HG02798 (cell line): ENCODE results near the gene CYTIP.

ENCODE experiments used
- ATAC-seq: cut with Tn5 transposase; IDR thresholded peaks from one replicate; pipeline ENCODE4 v1.9.1; 2021; ENCODE audit warnings: mild to moderate bottlenecking; ENCODE audit not compliant: unreplicated experiment, poor library complexity

CYTIP gene

DNA sequence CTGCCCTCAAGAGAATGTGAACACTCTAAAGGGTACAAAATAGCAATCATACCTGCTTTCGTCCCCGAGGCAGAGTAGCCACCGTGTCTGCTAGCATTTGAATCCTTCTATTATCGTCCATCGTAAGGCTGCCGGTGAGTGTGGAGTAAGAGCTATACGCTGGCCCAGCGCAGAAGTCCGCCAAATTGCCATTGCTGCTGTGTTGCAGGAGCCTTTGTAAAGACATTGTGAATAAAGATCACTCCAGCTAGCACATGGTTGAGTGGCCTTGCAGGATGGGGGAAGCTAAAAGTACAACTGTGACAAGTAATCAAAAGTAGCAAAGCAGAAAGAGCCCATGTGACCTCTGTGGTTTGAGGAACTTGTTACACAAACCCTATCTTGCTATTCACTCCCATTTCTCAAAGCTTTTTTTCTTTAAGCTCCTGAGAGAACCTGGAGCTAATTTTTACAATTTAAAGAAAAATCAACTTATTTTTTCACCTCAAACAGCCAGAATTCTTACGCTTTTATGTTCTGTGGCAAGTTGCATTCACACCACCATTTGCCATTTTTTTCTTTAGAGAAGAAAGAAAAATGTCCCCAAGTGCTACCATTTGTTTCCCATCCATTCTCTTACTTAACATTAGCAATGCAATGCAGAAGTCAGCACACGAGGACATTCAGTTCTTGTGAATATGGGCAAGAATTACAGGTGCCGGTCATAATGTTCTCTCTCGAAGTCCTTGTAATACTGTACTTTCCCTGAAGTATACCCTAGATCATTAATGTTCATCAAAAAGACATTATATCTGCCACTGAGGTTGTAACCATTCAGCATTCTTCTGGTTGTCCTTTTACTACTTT lies at the start of gene CYTIP:
TSS of gene CYTIP (minus strand) at position 295 of the 846 bp plus-strand sequence. CDS start at position 226, 69 bp downstream.
- ATAC-seq: peak; percentile 49

DNA sequence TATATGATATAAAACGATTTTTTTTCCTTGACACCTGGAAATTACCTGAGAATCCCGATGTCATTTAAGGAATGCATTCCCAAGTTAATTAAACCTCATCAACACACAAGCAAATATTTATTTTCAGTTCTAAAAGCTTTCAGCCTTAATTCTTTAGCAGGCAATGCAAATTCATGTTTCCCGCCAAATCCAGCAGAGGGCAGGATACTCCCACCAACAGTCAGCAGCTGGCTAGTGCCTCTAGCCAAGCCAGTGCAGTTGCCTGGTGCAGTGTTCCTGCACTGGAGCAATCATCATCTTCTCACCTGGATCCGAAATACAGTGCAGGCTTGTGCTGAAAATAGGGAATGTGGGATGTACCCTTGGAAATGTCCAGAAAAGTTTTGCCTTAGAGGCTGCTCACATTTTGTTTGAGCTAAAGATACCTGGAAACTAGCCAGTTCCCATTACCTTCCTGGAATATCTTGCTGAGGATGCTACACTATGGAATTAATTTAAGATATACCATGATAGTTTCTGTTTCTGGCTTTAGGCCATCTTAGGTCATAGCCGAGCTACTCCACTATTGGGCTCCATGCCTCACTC lies 48.4 kb upstream of the CYTIP start:
- ATAC-seq: peak; percentile 95

- ATAC-seq: no peak
Observed at GRCh38 chr2:157489983-157490382, 46.1 kb upstream of the CYTIP start.

GRCh38 chr2:157488877-157489276 lies 45.0 kb upstream of the CYTIP start:
- ATAC-seq: no peak

GRCh38 chr2:157487747-157488146 lies 43.9 kb upstream of the CYTIP start:
- no peak for ATAC-seq

- ATAC-seq: no peak
Observed at GRCh38 chr2:157487271-157487610, 43.4 kb upstream of the CYTIP start.

- ATAC-seq: no peak
Observed at GRCh38 chr2:157486596-157487270, 42.8 kb upstream of the CYTIP start.

GRCh38 chr2:157480182-157480961 lies 36.5 kb upstream of the CYTIP start:
- peak; percentile 84 for ATAC-seq

DNA sequence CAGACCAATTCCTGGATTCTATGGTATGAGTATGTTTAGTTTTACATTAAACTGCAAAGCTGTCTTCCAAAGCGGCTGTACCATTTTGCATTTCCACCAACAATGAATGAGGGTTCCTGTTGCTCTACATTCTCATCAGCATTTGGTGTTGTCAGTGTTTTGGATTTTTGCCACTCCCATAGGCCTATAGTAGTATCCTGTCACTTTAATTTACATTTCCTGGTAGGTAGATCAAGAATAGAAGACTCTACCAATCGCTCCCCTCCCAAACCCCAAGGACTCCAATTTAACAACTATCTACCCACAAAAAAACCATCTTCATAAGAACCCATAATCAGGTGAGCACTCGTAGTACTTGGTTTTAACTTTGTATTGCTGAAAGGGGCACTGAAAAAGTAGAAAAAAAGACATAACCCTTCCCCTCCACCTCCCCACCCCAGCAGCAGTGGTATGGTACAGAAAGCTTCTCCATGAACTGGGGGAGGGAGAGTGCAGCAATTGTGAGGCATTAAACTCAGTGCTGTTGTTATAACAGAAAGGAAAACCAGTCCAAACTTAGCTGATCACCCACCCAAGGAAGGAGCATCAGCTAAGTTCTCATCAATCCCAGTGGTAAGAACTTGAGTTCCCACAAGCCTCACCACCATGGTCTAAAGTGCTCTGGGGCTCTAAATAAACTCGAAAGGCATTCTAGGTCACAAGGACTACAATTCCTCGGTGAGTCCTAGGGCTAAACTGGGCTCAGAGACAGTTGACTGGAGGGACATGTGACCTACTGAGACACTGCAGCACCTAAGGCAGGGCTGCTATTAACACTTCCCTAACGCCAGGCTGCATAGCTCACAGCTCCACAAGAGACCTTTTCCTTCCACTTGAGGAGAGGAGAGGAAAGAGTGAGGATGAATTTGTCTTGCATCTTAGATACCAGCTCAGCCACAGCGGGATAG lies 35.5 kb upstream of the CYTIP start:
- ATAC-seq: peak; percentile 62

DNA sequence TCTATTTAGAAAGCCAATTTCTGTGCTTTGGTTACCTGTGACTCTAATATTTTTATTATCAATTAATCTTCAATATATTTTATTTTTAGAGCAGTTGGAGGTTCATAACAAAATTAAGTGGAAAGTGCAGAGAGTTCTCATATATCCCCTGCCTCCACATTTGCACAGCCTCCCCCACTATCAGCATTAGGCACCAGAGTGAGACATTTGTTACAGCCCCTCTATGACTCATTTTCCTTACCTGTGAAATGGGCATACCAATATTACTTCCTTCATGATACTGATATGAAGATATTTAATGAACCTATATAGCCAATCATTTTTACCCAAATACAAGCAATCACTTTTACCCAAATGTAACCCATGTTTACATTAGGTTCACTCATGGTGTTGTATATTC lies 34.0 kb upstream of the CYTIP start:
- ATAC-seq: no peak

DNA sequence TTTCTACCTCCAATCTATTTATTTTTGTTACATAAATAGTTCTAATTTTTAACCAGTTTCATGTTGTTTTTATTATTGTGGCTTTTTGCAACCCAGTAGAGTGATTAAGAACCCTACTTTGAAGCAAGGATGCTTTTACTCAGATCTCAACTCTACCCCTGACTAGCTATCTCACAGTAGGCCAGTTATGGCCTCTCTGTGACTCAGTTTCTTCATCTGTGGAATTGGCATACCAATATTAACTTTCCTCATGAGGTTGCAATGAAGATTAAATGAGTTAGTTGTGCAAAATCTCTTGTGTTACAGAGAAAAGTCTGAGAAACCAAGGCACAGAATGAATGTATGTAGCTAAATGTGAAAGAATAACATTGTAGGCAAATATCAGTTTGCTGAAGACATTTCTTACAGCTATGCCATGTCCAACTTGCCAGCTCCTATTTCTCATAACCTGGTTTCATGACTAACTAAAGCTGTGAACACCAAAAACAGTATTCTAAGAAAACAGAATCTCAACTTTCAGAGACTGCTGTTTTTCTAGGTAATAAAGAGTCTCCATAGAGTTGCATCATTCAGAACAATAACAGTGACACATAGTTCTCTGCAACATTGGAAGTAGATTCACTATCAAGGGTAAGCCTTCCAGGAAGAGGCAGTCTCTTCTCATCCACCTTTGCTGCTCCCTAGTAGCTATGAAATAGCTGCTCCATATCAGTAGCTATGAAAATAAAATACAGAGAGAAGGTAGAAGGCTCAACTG lies 33.2 kb upstream of the CYTIP start:
- ATAC-seq: no peak

- ATAC-seq: no peak
Observed at GRCh38 chr2:157475722-157476390, 32.0 kb upstream of the CYTIP start.

GRCh38 chr2:157473581-157473980 lies 29.7 kb upstream of the CYTIP start:
- ATAC-seq: no peak

DNA sequence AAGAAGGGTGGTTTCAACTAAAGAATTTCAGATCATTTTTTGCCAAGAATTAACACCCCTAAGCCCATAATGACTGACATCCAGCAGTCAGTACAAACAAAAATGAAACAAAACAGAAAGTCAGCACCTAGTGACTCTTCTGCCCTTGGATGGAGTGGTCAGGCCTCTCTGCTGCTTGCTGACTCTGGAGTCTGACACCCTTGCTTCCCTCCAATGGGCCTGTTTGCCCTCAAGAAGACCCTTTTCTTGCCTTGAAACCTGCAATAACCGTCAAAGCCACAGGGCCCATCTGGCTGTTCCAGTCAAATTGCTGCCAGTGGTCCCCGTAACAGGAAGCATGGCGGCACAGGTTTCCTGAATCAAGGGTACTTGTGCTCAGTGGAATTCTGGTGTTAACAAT lies 27.2 kb upstream of the CYTIP start:
- ATAC-seq: peak; percentile 20

DNA sequence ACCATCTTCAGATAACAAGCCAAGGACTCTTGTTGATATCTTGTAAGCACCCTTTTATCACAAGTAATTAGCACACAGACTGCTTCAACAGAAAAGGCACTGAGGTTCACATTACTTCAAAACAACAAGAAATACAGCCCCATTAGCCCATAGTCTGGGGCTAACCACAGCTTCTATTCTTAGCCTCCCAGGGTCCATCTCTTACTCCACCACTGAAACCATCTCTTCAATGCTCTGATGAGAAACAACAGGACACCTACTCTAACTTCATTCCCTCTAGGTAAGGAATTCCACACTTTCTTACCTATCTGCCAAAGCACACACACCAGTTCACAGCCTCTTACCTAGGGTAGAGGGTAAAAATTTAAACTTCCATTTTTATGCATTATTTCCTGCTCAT lies 26.4 kb upstream of the CYTIP start:
- peak; percentile 58 for ATAC-seq

DNA sequence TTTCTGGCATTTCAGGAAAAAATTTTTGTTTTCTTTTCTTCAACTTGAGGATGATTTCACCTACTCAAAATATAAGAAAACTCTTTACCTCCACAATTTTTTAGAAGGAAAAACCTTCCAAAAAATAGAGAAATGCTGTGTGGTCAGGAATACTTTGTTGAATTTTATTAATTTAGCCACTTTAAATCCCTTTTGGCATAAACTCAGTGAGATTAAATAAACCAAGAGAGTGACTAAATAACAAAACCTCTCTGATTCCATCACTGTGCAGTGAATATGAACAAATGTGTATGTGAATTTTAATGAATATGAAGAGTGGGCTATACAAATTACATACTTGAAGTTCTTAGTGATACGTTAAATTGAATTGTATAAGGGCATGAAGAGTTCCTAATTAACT lies 25.8 kb upstream of the CYTIP start:
- no peak for ATAC-seq

- ATAC-seq: peak; percentile 80
Observed at GRCh38 chr2:157468931-157469708, 25.2 kb upstream of the CYTIP start.

GRCh38 chr2:157466764-157467163 lies 22.9 kb upstream of the CYTIP start:
- ATAC-seq: no peak
